Loucy (cell line): ENCODE results near the gene C11orf68.

Experiments used
- CTCF ChIP-seq: fragments of 200-600 bp; sonication (generic); conservative IDR thresholded peaks from 2 replicates; pipeline ENCODE4 v1.5.1; 2014; ENCODE audit warnings: mild to moderate bottlenecking, antibody characterized with exemption, low read length
- EZH2phosphoT487 ChIP-seq: fragments of 200-600 bp; IDR thresholded peaks from 2 replicates; pipeline ENCODE4 v1.6.1; 2018; ENCODE audit warnings: antibody characterized with exemption, mild to moderate bottlenecking, moderate library complexity, borderline replicate concordance

- TF ChIP-seq CTCF (no peak), EZH2phosphoT487 (no peak)
These were observed 25.3 kb upstream of the C11orf68 start for GRCh38 chr11:65944191-65944590.
